Esophagus muscularis mucosa (tissue), 4 donors: Measurements from ENCODE around the gene SUPT4H1. TPM values are rescaled to one million over a fixed set of nuclear protein-coding genes. Genes with fewer than 3 reads are reported as not detected.

ENCODE experiments used
- DNase-seq: peaks from one replicate; pipeline ENCODE4 v3.0.0-alpha.2; 2017; ENCODE audit errors: extremely low spot score
- H3K27ac ChIP-seq, 4 donors: fragments of 200-600 bp; sonication (generic); replicated peaks in 1 of 4; 1 replicate in 3 of 4; 2 replicates in 1 of 4; pipeline ENCODE4 v1.5.1; 2016 to 2019; ENCODE audit warnings: mild to moderate bottlenecking in 1 of 4
- H3K27me3 ChIP-seq, 4 donors: fragments of 200-600 bp; sonication (generic); one replicate each; pipeline versions ENCODE4 v1.5.1 to v1.6.0; 2016 to 2019
- H3K36me3 ChIP-seq, 4 donors: fragments of 200-600 bp; sonication (generic); one replicate each; pipeline ENCODE4 v1.5.1; 2016 to 2019
- H3K4me1 ChIP-seq, 4 donors: fragments of 200-600 bp; sonication (generic); one replicate each; pipeline ENCODE4 v1.5.1; 2016 to 2019
- H3K4me3 ChIP-seq, 4 donors: fragments of 200-600 bp; sonication (generic); 1 replicate in 2 of 4; 2 replicates in 2 of 4; pipeline ENCODE4 v1.5.1; 2016 to 2019; ENCODE audit warnings: mild to moderate bottlenecking in 4 of 4, moderate library complexity in 1 of 4
- H3K9me3 ChIP-seq, 4 donors: fragments of 200-600 bp; sonication (generic); 1 replicate in 3 of 4; 2 replicates in 1 of 4; pipeline ENCODE4 v1.5.1; 2016 to 2019
- CTCF ChIP-seq, 3 experiments: fragments of 200-600 bp in 2 of 3; fragments of 450-650 bp in 1 of 3; sonication (generic) in 2 of 3; IDR thresholded peaks; one replicate each; pipeline ENCODE4 v1.5.1; 2017 to 2019; ENCODE audit warnings: antibody characterized with exemption in 3 of 3, mild to moderate bottlenecking in 2 of 3, moderate library complexity in 1 of 3
- EP300 ChIP-seq: sonication (generic); formaldehyde crosslinking; IDR thresholded peaks from one replicate; pipeline ENCODE4 v1.6.1; 2017; ENCODE audit warnings: antibody characterized with exemption
- POLR2A ChIP-seq: fragments of 450-650 bp; IDR thresholded peaks from one replicate; pipeline ENCODE4 v1.6.1; 2017; ENCODE audit warnings: antibody characterized with exemption, moderate library complexity, mild to moderate bottlenecking, low read depth
- POLR2AphosphoS5 ChIP-seq, 2 donors: sonication (generic); formaldehyde crosslinking; IDR thresholded peaks; one replicate each; pipeline ENCODE4 v1.6.1; 2017; ENCODE audit warnings: antibody characterized with exemption in 2 of 2
- WGBS: methylation state at CpG from one replicate; pipeline ENCODE4 v1.1.5; 2018; 5-methylcytosine and 5-hydroxymethylcytosine counted together
- intact Hi-C: fragments of 100-400 bp; cut with DNase I; formaldehyde crosslinking; loops from one replicate; pipeline ENCODE4 v1.15.1; 2023
- total RNA-seq, 4 donors: library from RNA; depleted of rRNA; stranded (reverse); fragments of >200 nt; gene quantifications; one replicate each; pipeline versions ENCODE4 v1.1.0 to v1.2.1, GENCODE V29; 2016

SUPT4H1 gene
- total RNA-seq, 4 donors from 2014 or later = 35.3 to 59.6 (median 47.0) TPM

GRCh38 chr17:58327363-58328194 is 24.4 kb downstream of the SUPT4H1 start:
- no peak for TF ChIP-seq POLR2AphosphoS5 (IDR thresholded peaks at IDR 0.05)
- no peak for TF ChIP-seq CTCF (IDR thresholded peaks at IDR 0.05)
- TF ChIP-seq POLR2A = no peak
- no peak for TF ChIP-seq EP300
- H3K4me3 ChIP-seq = no peak overlapping the region
- H3K27me3 ChIP-seq = peaks cover 0 to 10% (median 0%) of the 10 kb centered on the region in 4 donors
- intact Hi-C loops = no loop called here
- peaks cover 9 to 53% (median 34%) of the 10 kb centered on the region in 4 donors for H3K4me1 ChIP-seq
- no peak for DNase-seq
- peaks cover 0 to 3% (median 0%) of the 10 kb centered on the region in 4 donors for H3K36me3 ChIP-seq
- H3K27ac ChIP-seq = no peak overlapping the region
- no peaks in the 10 kb centered on the region for H3K9me3 ChIP-seq
- WGBS = 73% methylated on average over 9 of the region's 19 CpGs

- 82% methylated on average over 8 of the region's 9 CpGs for WGBS
- Histone ChIP-seq H3K27me3 (peaks cover 0 to 5% (median 0%) of the 10 kb centered on the region in 4 donors), H3K4me3 (no peak overlapping the region), H3K4me1 (peaks cover 9 to 55% (median 34%) of the 10 kb centered on the region in 4 donors), H3K9me3 (no peaks in the 10 kb centered on the region), H3K27ac (no peak overlapping the region), H3K36me3 (peaks cover 0 to 11% (median 0%) of the 10 kb centered on the region in 4 donors)
- intact Hi-C loops = no loop called here
- DNase-seq = no peak
- TF ChIP-seq CTCF (IDR thresholded peaks at IDR 0.05) (no peak), EP300 (no peak), POLR2A (no peak), POLR2AphosphoS5 (IDR thresholded peaks at IDR 0.05) (no peak)
Measured at GRCh38 chr17:58326609-58327362, 25.2 kb downstream of the SUPT4H1 start.

GRCh38 chr17:58325976-58326468 is 26.0 kb downstream of the SUPT4H1 start:
- TF ChIP-seq POLR2AphosphoS5 (IDR thresholded peaks at IDR 0.05) (no peak), CTCF (IDR thresholded peaks at IDR 0.05) (no peak), EP300 (no peak), POLR2A (no peak)
- peaks cover 0 to 5% (median 0%) of the 10 kb centered on the region in 4 donors for H3K27me3 ChIP-seq
- no peaks in the 10 kb centered on the region for H3K9me3 ChIP-seq
- whole genome bisulfite sequencing = 83% methylated on average over 9 of the region's 11 CpGs
- H3K27ac ChIP-seq = no peak overlapping the region
- intact Hi-C loops = no loop called here
- H3K4me3 ChIP-seq = no peak overlapping the region
- DNase-seq = no peak
- peaks cover 9 to 55% (median 34%) of the 10 kb centered on the region in 4 donors for H3K4me1 ChIP-seq
- H3K36me3 ChIP-seq = peaks cover 0 to 14% (median 0%) of the 10 kb centered on the region in 4 donors

GRCh38 chr17:58325289-58325726 is 26.7 kb downstream of the SUPT4H1 start:
- DNase-seq = no peak
- Histone ChIP-seq H3K9me3 (no peaks in the 10 kb centered on the region), H3K36me3 (peaks cover 0 to 18% (median 0%) of the 10 kb centered on the region in 4 donors), H3K27me3 (peaks cover 0 to 5% (median 0%) of the 10 kb centered on the region in 4 donors), H3K27ac (no peak overlapping the region), H3K4me1 (peaks cover 9 to 55% (median 34%) of the 10 kb centered on the region in 4 donors), H3K4me3 (peak overlapping the region; percentile 68 to 81 (median 76))
- intact Hi-C loops = no loop called here
- TF ChIP-seq POLR2AphosphoS5 (IDR thresholded peaks at IDR 0.05) (no peak), CTCF (IDR thresholded peaks at IDR 0.05) (no peak), POLR2A (no peak), EP300 (no peak)
- 33% methylated on average over 3 of the region's 11 CpGs for WGBS
